Stimulated activated CD4-positive, alpha-beta T cell treated with anti-CD3 and anti-CD28 coated beads, Interleukin-1b, Interleukin-23, amount 100 ng/mL, for 48 hours (primary cell): ENCODE measurements around the gene ENTR1.

Source experiments
- DNase-seq: peaks from one replicate; pipeline ENCODE4 v3.0.0-alpha.2; 2020

The ENTR1 gene, protein sequence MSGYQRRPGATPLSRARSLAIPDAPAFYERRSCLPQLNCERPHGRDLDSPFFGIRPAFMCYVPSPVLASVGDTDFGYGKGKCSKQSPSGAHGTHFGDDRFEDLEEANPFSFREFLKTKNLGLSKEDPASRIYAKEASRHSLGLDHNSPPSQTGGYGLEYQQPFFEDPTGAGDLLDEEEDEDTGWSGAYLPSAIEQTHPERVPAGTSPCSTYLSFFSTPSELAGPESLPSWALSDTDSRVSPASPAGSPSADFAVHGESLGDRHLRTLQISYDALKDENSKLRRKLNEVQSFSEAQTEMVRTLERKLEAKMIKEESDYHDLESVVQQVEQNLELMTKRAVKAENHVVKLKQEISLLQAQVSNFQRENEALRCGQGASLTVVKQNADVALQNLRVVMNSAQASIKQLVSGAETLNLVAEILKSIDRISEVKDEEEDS

DNA sequence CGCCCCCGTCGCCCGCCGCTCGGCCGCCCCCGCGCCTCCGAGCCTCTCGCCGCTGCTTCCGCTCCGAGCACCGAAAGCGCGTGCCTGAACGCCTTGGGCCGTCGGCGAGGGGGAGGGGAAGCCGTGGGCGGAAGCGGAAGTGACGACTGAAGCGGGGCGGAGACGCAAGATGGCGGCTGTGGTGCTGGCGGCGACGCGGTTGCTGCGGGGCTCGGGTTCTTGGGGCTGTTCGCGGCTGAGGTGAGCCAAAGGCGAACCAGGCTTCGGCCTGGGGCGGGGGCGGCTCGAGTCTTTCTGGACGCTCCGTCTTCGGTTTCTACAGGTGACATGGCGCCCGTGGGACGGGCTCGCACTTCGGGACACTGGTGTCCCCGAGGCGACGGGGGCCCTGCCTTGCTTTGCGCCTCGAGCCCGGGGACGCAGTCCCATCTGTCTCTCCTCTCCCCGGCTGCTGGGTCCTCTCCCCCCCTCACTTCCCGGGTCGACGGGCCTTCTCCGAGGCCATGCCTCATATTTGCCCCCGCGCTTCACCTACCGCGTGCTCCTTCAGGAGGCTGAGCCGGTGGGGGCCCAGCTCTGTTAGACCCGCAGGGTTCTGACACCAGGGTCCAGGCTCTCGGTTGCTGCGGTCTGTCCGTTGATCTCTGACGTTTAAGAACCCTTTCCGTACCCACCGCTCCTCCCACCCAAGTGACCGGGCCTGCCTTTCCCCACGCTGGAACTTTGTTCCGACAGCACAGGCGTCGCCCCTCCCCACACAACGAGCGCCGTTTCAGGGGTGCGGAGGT is at the start of gene ENTR1, which contains the start of gene PMPCA:
ENTR1 (minus strand) TSS at position 115 of the 788 bp plus-strand sequence. CDS start 217 bp downstream, outside the sequence.
PMPCA (plus strand) TSS at position 159 of the 788 bp plus-strand sequence; CDS start at position 170, 11 bp downstream.
- peak; percentile 95 for DNase-seq

DNA sequence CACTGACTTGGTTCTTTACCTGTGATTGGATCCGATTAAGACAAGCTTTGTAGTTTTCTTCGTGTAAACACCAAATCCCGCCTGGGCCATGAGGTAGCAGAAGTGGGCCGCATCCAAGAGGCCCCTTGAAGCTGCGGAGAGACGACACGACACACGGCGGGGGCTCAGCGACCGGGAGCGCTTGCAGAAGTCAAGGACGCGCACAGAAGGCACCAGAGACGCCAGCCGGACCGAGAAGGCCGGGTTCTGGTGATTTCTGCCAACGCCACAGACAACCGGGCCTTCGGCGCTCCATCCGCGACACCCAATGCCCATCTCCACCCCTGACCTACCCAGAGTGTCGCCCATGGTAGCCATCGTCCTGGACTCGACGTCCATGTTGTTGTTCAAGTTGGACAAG is 49.0 kb upstream of the ENTR1 start:
- DNase-seq: no peak

- DNase-seq: no peak
These were observed 46.9 kb upstream of the ENTR1 start for GRCh38 chr9:136457326-136457725.

- no peak for DNase-seq
These were observed 45.8 kb upstream of the ENTR1 start for GRCh38 chr9:136456258-136456657.

DNA sequence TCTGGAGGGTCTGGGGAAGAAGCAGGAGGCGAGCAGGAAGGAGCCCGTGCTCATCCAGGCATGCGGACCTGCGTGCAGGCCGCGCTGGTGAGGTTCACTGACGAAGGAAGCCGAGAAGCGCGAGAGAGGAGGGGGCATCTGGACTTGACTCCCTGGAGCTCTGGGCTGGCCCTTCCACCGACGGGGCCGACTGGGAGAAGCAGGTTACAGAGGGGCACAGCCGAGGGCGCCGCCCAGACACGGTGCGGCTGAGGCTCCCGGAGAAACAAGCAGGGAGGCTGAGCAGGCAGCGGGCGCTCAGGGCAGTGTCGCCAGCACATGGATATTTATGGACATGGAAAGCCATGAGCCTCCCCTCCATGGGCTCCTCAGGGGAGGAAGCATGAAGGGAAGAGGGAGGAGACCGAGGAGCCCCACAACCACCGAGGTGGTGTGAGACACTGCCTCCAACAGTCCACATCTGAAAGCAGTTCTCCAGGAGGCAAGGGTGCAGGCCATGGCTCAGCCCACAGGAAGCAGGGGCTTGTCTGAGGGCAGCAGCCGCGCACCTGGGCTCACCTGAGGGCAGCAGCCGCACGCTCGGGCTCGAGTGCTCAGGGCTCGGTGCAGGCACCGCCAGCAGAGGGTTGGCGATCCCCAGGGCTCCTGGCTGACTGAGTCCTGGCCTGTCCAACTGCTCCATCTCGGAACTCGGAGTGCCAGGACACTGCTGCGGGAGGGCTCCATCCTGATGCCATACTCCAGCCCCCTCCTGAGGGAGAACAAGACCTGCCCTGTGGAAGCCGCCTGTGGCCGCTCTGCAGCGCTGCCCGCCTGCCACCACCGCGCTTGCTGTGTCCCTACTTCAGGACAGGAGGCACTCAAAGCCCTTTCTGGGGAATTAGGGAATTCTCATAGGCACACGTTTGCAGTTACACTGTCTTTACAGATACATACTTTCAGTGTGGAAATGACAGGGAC is 44.9 kb upstream of the ENTR1 start:
- DNase-seq: no peak

DNA sequence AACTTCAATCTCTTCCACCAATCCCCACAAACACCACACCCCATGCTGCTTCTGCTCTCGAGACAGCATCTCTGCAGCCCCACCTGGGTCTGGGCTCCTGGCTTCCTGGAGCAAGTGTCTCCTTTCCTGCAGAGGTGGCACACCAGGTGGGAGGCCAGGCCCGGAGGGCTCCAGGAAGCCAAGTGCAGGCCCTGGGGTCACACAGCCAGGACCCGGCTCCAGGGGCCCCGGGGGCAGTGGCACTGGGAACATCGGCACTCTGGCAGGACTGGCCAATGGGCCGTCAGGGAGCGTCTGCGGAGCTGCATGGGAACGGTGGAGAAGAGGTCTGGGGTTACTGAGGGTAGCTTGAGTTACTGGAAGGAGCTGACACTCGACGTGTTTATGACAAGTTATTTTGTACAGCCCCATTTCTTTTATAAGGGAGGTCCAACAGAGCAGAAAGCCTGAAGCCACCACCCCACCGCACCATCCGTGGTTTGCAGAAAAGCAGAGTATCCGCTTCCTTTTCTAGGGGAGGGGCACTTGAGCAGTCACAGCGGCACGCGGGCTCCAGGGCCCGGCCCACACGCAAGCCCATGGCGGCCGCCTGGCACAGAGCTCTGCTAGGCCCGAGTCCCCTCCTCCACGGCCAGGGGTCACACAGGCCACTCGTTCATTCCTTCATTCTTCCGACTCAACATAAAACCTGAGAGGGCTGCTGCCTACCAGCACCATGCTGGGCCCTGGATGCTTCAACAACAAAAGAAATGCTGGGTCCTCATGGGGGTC is 43.8 kb upstream of the ENTR1 start:
- DNase-seq: no peak

DNA sequence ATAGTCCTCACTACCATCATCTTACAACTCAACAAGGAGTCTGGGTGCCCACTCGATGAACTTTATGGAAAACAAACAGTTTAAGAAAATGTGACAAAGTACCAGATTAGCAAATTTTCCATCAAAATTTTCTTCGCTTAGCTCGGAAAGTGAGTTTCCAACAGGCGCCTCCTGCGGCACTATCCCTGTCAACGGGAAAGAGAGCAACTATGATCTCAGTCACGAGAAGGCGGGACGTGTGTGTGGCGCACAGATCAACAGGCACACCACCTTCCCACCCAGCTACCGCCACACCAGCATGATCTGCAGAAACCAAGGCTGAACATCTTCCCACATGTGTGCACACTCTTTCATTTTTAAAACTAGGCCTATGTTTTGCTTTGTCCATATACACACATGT is 42.9 kb upstream of the ENTR1 start:
- no peak for DNase-seq

- no peak for DNase-seq
These were observed 40.9 kb upstream of the ENTR1 start for GRCh38 chr9:136451221-136451877.

GRCh38 chr9:136448655-136449054 is 38.2 kb upstream of the ENTR1 start:
- DNase-seq: no peak

GRCh38 chr9:136447173-136447778 is 36.9 kb upstream of the ENTR1 start:
- DNase-seq: no peak

DNA sequence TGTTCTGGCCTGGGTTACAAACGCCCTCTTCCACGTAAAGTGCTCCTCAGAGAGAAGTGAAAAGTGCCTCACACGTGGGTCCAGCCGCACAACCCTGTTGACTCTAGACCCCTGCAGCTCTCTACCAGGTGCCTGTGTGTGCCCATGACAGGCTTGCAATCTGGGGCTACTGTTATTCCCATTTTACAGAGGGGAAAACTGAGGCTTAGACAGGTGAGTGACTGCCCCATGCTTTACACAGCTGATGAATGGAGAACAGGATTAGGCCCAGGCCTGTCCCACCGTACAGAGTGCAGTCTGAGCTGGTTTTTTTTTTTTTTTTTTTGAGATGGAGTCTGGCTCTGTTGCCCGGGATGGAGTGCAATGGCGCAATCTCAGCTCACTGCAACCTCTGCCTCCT is 35.4 kb upstream of the ENTR1 start:
- DNase-seq: no peak

DNA sequence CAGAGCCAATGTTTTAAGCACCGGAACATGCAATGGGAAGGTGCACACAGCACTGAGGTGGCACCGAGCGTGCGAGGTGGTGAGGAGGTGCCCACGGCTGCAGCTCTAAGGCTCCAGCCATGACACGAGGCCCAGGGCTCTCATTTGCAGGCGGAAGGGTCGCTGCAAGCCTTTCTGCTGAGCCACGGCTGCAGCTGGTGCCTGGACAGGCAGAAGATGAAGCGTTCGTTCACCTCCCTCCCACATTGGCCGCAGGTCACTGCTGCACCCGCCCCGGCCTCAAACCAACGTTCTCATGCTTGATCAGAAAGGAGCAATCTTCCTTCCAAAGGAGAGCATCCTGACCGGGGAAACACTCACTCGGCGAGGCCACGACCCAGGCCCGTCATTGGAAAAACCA is 33.7 kb upstream of the ENTR1 start:
- no peak for DNase-seq

- no peak for DNase-seq
These were observed 33.3 kb upstream of the ENTR1 start for GRCh38 chr9:136443687-136444086.

DNA sequence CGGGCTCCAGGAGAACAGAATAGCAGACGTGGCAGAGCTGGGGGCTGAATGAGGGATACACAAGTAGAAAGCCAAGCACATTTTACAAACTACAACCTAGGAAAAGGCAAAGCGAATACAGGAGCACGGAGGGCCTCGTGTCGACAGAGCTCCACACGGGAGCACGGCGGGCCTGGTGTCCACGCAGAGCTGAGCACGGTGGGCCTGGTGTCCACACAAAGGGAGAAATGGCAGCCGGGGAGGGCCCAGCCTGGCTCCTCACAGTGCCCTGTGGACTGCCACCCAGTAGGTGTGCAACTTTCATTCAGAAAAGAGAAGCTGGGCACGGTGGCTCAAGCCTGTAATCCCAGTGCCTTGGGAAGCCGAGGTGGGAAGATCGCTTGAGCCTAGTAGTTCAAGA is 32.7 kb upstream of the ENTR1 start:
- no peak for DNase-seq

DNA sequence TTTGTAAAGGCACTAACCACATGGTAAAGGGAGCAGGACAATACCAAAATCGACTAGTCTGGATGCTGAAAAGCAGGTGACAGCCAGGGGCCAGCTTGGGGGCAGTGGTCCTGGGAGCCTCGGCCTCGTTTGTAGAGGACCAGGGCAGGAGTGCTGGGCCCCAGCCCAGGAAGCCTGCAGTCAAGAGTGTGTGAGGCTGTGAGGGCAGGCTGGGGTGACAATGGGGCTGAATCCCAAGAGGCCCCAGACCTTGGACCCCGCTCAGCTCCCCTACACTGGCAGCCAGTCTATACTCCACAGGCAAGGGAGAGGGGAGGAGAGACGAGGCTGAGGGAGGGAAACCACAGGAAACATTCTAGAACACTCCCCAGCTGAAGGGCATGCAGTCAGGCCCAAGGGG is 31.9 kb upstream of the ENTR1 start:
- no peak for DNase-seq

DNA sequence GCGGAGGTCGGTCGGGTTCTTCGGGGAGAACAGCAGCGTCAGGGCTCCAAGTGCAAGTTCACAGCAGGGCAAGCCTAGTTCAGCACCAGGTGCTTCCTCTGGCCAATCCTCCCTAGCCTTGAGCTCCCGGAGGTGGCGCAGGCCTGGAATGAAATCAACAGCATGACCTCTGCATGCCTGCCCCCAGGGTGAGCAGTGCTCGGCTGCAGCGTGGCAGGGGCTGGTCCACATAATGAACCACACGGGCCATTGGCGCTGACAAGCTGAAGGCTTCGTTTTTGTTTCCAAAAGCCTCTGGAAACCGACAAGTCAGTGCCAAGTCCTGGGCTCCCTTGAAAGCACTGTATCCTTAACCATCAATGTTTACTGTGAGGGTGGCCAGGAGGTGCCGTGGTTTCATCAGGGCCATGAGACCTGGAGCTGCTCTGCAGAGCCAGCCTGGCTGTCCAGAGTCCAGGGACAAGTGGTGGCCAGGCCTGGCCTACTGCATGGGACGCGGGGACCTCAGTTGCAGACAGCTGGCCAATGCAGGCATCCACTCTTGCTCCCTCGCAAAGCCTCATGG is 31.3 kb upstream of the ENTR1 start:
- DNase-seq: no peak

- DNase-seq: no peak
These were observed 30.8 kb upstream of the ENTR1 start for GRCh38 chr9:136441191-136441680.

DNA sequence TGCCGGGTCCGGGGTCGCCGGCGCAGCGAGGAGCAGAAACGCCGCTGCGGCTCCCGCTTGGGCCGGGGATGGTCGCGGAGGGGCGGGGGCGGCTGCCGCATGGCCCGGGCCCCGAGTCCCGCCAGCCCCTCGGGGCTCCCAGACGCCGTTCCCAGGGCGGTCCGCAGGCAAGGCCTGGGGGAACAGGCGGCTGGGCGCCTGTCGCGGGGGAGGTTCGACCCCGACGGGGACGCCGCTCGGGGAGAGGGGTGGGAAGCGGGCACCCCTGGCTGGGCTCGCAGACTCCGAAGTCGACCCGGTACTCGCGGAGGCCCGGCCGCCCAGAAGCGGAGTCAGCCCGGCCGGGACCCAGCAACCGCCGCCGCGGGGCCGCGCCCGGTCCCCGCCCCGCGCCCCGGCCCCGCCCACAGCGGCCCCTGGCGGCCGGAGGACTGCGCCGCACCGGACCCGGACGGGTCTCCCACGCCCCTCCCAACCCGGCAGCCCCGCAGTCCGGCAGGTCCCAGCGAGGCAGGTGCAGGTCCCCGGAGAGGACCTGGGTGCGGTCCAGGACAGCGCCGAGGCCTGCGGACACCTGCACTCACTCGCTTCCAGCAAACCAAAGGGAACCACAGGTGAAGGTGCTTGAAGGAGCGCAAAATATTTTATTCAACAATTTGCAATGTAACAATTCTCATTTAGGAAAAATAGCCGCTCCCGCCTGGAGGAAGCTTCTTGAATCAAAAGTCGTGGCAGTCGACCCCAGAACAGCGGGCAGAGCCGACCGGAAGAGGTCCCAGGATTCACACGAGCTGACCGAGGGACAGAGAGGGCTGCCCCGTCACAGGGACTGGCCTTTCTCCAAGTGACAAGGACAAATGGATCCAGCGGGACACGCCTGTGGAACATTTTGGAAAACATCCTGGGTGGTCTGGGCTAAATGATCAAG is 29.3 kb upstream of the ENTR1 start, which contains the start of gene INPP5E:
INPP5E (minus strand) TSS at position 365 of the 928 bp plus-strand sequence. CDS start 426 bp downstream, outside the sequence.
- peak; percentile 76 for DNase-seq
